ENCODE measurements around the gene LINS1. TPM values are rescaled to one million over a fixed set of nuclear protein-coding genes. Genes with fewer than 3 reads are reported as not detected.

The LINS1 gene
- total RNA-seq, 1 donor from 2014 or later = 18.8 TPM

- intact Hi-C loops (cut with DNase I) = no loop called here
- Histone ChIP-seq H3K27ac (peak overlapping the region; percentile 87), H3K9me3 (no peaks in the 10 kb centered on the region), H3K36me3 (peaks cover 25% of the 10 kb centered on the region), H3K4me3 (peak overlapping the region; percentile 93), H3K27me3 (ENCODE audit: low read depth) (no peaks in the 10 kb centered on the region), H3K4me1 (peaks cover 32% of the 10 kb centered on the region)
- ATAC-seq (no peak), DNase-seq (no peak)
- no peak for TF ChIP-seq CTCF (IDR thresholded peaks at IDR 0.05)
Observed at GRCh38 chr15:100602823-100603393, 924 bp upstream of the LINS1 start.

GRCh38 chr15:100601617-100602063, 344 bp downstream of the LINS1 start:
- intact Hi-C loops (cut with DNase I) = no loop called here
- H3K4me1 ChIP-seq = peaks cover 32% of the 10 kb centered on the region
- no peak for TF ChIP-seq CTCF (IDR thresholded peaks at IDR 0.05)
- H3K4me3 ChIP-seq = peak overlapping the region; percentile 93
- H3K27me3 ChIP-seq (ENCODE audit: low read depth) = no peaks in the 10 kb centered on the region
- peaks cover 13% of the 10 kb centered on the region for H3K36me3 ChIP-seq
- no peaks in the 10 kb centered on the region for H3K9me3 ChIP-seq
- ATAC-seq (peak; percentile 19 to 55), DNase-seq (no peak)
- H3K27ac ChIP-seq = peak overlapping the region; percentile 83

GRCh38 chr15:100601163-100601562, 821 bp downstream of the LINS1 start:
- DNase-seq = peak; percentile 46
- peaks cover 8% of the 10 kb centered on the region for H3K36me3 ChIP-seq
- intact Hi-C loops (cut with DNase I) = no loop called here

DNA sequence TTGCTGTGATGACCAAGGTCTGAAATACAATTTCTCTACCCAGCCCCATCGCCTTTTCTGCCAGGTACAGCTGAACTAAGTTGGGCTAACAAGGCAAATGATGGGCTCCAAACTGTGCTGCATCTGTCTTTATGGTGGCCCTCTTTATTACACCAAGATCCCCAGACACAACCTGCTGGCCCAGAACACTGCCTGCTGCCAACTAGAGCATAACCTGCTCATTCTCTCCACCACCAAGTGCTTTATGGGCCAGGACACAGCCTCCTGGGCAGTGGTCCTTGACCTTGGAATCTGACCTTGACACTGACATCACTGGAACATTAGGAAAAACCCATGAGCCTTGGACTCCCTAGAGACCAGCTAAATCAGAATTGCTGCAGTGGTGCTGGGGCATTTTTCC, 3.3 kb downstream of the LINS1 start:
- TF ChIP-seq CTCF (IDR thresholded peaks at IDR 0.05) = no peak
- Histone ChIP-seq H3K36me3 (no peaks in the 10 kb centered on the region), H3K9me3 (no peaks in the 10 kb centered on the region), H3K27ac (no peak overlapping the region), H3K27me3 (ENCODE audit: low read depth) (no peaks in the 10 kb centered on the region), H3K4me1 (peaks cover 17% of the 10 kb centered on the region), H3K4me3 (no peak overlapping the region)
- intact Hi-C loops (cut with DNase I) = no loop called here
- ATAC-seq (no peak), DNase-seq (no peak)

More at GRCh38 chr15:100601163-100601562, 821 bp downstream of the LINS1 start:
- no peak for TF ChIP-seq CTCF (IDR thresholded peaks at IDR 0.05)
- Histone ChIP-seq H3K9me3 (no peaks in the 10 kb centered on the region), H3K27me3 (ENCODE audit: low read depth) (no peaks in the 10 kb centered on the region), H3K4me3 (peak overlapping the region; percentile 93), H3K4me1 (peaks cover 32% of the 10 kb centered on the region), H3K27ac (peak overlapping the region; percentile 83)
- ATAC-seq = no peak

DNA sequence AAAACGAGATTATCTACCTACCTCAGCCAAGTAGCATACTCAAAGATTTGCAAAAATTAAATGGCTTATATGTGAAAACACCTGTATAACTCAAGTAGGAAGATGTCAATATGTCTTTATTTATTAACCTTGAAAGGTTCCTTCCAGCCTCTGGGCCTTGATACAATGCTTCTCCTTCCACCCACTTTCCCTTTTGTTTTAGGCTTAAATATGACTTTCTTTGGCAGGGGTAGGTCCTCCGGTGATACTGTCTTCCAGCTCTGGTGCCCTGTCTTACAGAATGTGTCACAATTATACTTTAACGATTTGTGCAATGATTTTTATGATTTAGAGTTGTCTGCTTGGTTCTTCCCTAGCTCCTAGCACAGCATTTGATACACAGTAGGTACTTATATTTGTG, 4.1 kb downstream of the LINS1 start:
- no peaks in the 10 kb centered on the region for H3K9me3 ChIP-seq
- DNase-seq (no peak), ATAC-seq (no peak)
- intact Hi-C loops (cut with DNase I) = no loop called here
- no peaks in the 10 kb centered on the region for H3K27me3 ChIP-seq (ENCODE audit: low read depth)
- TF ChIP-seq CTCF (IDR thresholded peaks at IDR 0.05) = no peak
- no peaks in the 10 kb centered on the region for H3K36me3 ChIP-seq
- H3K4me3 ChIP-seq = no peak overlapping the region
- H3K4me1 ChIP-seq = peaks cover 11% of the 10 kb centered on the region
- H3K27ac ChIP-seq = no peak overlapping the region

All from lower lobe of right lung (tissue), 2 donors.